Psoas muscle (tissue), 8 donors: ENCODE data around the gene CAMTA1. TPM values are rescaled to one million over a fixed set of nuclear protein-coding genes. Genes with fewer than 3 reads are reported as not detected.

Source experiments
- ATAC-seq, 4 donors: fragments of 200-7000 bp; cut with Tn5 transposase; one replicate each; pipeline ENCODE4 v1.9.1; 2020; ENCODE audit warnings: moderate library complexity in 3 of 4, mild to moderate bottlenecking in 2 of 4
- DNase-seq, 2 donors: peaks; one replicate each; pipeline ENCODE4 v3.0.0-alpha.2; 2020
- H3K27ac ChIP-seq: fragments of 200-600 bp; one replicate; pipeline ENCODE4 v1.8.0; 2022
- H3K27me3 ChIP-seq, 3 donors: fragments of 200-600 bp in 1 of 3; one replicate each; pipeline versions ENCODE4 v1.6.1 to v1.8.0; 2013 to 2022; ENCODE audit warnings: low read length in 2 of 3, mild to moderate bottlenecking in 2 of 3, moderate library complexity in 1 of 3; ENCODE audit not compliant: insufficient read depth in 3 of 3
- H3K36me3 ChIP-seq, 2 donors: fragments of 200-600 bp in 1 of 2; one replicate each; pipeline versions ENCODE4 v1.6.1 to v1.8.0; 2013 to 2022; ENCODE audit warnings: low read depth in 1 of 2, mild to moderate bottlenecking in 1 of 2, moderate library complexity in 1 of 2; ENCODE audit not compliant: insufficient read depth in 1 of 2
- H3K4me1 ChIP-seq: fragments of 200-600 bp; one replicate; pipeline ENCODE4 v1.8.0; 2022
- H3K4me3 ChIP-seq: fragments of 200-600 bp; one replicate; pipeline ENCODE4 v1.8.0; 2022; ENCODE audit warnings: mild to moderate bottlenecking
- H3K9me3 ChIP-seq: fragments of 200-600 bp; one replicate; pipeline ENCODE4 v1.8.0; 2022
- WGBS, 3 donors: extraction: QIAGEN DNeasy Blood & Tissue Kit; methylation state at CpG; one replicate each; pipeline versions ENCODE4 v1.1.6 to v1.1.7; 2013; 5-methylcytosine and 5-hydroxymethylcytosine counted together
- intact Hi-C, 2 donors: fragments of 100-400 bp; cut with DNase I; formaldehyde crosslinking; loops; one replicate each; pipeline versions ENCODE4 v1.11.0 to v1.14.2; 2022
- polyA plus RNA-seq, 3 donors: library from polyadenylated mRNA; stranded (reverse); fragments of 200-250 nt; gene quantifications; one replicate each; pipeline ENCODE4 v1.2.3, GENCODE V29; 2013
- total RNA-seq, 4 donors: library from RNA; stranded (reverse); fragmentation: NEBNext Ultra II Directional in 2 of 4; extraction: Animal tissue kit (Norgen Biotek cat#: 25700) in 2 of 4; gene quantifications; one replicate each; pipeline versions ENCODE4 v1.2.1 to v1.2.4, GENCODE V29; 2021 to 2023
- TF ChIP-seq, protein P1 (sequence below): fragments of 200-600 bp; IDR thresholded peaks from one replicate; pipeline ENCODE4 v1.8.0; 2022; ENCODE audit warnings: antibody characterized with exemption
- donor health status: healthy with polysubstance abuse.
- donor health status: DM: no; HTN: no; CAD: no; lungs with moderate emphysema.
- donor health status: Bipolar disorder and iron deficiency.
- donor health status: healthy.
- donor health status: DM: yes; HTN: yes; CAD: no.
- donor health status: DM: no; HTN: no; CAD: no.
- donor health status: DM: no; HTN: no; CAD: no.
- donor health status: DM: yes; HTN: yes; CAD: no.

The CAMTA1 gene
- total and polyA plus RNA-seq, 7 donors = 64.6 to 206 (median 76.5) TPM

GRCh38 chr1:7069931-7070330 is 284.7 kb downstream of the CAMTA1 start:
- TF ChIP-seq, protein P1, sequence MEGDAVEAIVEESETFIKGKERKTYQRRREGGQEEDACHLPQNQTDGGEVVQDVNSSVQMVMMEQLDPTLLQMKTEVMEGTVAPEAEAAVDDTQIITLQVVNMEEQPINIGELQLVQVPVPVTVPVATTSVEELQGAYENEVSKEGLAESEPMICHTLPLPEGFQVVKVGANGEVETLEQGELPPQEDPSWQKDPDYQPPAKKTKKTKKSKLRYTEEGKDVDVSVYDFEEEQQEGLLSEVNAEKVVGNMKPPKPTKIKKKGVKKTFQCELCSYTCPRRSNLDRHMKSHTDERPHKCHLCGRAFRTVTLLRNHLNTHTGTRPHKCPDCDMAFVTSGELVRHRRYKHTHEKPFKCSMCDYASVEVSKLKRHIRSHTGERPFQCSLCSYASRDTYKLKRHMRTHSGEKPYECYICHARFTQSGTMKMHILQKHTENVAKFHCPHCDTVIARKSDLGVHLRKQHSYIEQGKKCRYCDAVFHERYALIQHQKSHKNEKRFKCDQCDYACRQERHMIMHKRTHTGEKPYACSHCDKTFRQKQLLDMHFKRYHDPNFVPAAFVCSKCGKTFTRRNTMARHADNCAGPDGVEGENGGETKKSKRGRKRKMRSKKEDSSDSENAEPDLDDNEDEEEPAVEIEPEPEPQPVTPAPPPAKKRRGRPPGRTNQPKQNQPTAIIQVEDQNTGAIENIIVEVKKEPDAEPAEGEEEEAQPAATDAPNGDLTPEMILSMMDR = no peak
- Histone ChIP-seq H3K4me3 (peak overlapping the region; percentile 52), H3K4me1 (peaks cover 6% of the 10 kb centered on the region), H3K27me3 (peaks cover 0 to 4% (median 0%) of the 10 kb centered on the region in 3 donors), H3K27ac (no peak overlapping the region), H3K36me3 (no peaks in the 10 kb centered on the region), H3K9me3 (no peaks in the 10 kb centered on the region)
- ATAC-seq = peak in 1 of 4 donors; percentile 55
- DNase-seq = no peak
- 12 to 21% (median 15%) methylated on average over 23 of the region's 23 CpGs for WGBS, 3 donors
- intact Hi-C loops = loop anchor here (2.0 to 10.0 kb wide), 5 partner anchors 145 to 351 kb away; no protein-coding TSS in a partner anchor

- Histone ChIP-seq H3K4me3 (peak overlapping the region; percentile 52), H3K27me3 (peaks cover 0 to 4% (median 0%) of the 10 kb centered on the region in 3 donors), H3K36me3 (no peaks in the 10 kb centered on the region), H3K27ac (no peak overlapping the region), H3K4me1 (peaks cover 6% of the 10 kb centered on the region), H3K9me3 (no peaks in the 10 kb centered on the region)
- TF ChIP-seq, protein P1 = peak; percentile 84
- DNase-seq (peak; percentile 48 to 73), ATAC-seq (peak; percentile 67 to 89 (median 72))
- WGBS, 3 donors = 9 to 12% (median 11%) methylated on average over 13 of the region's 13 CpGs
- intact Hi-C loops = loop anchor here (2.0 to 10.0 kb wide), 4 partner anchors 144 to 352 kb away; no protein-coding TSS in a partner anchor
Observed at GRCh38 chr1:7070389-7071029, 285.3 kb downstream of the CAMTA1 start.

DNA sequence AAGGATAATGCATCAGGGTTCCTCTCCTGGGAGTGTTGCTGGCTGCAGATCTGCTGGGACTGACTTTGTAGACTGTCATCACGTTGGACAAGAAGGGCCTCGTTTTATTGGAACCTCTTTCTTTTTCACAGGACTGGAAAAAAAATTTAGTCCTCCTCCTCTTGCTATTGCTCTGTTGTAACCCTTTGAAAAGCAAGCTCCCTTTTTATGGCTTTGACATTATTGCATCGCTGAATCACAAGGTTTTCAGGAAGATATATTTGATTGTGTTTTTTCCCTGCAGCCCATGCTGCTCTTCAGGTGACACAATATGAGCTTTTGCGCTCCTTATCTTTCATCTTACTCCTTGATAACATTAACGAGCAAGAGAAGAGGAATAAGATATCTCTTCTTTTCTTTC is 290.9 kb downstream of the CAMTA1 start:
- WGBS, 3 donors = 68 to 69% (median 68%) methylated on average over 5 of the region's 5 CpGs
- TF ChIP-seq, protein P1 = no peak
- ATAC-seq (no peak), DNase-seq (no peak)
- no peak overlapping the region for H3K4me3 ChIP-seq
- peaks cover 8% of the 10 kb centered on the region for H3K9me3 ChIP-seq
- H3K4me1 ChIP-seq = no peaks in the 10 kb centered on the region
- H3K27me3 ChIP-seq = peaks cover 0 to 4% (median 0%) of the 10 kb centered on the region in 3 donors
- H3K27ac ChIP-seq = no peak overlapping the region
- intact Hi-C loops = loop anchor here in 1 of 2 donors (10.0 kb wide), 1 partner anchor 139 kb away; no protein-coding TSS in a partner anchor
- no peaks in the 10 kb centered on the region for H3K36me3 ChIP-seq

DNA sequence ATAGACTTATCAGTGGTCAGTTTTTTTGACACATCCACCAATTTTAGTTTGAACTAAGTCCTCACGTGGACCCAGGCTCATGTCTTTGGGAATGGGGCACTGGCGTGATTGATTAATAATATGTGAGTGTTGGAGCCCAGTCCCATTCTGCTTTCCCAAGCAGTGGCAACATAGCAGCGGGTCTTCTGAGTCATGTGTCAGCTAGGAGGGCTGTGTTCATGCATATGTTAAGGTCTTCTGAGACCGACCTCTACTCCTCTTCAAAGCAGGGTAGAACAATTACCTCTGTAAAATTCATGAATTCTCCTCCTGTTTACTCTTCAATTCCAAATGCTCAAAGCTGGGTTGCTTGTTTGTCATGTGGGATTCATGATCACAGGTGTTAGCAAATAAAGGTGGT is 291.3 kb downstream of the CAMTA1 start:
- H3K4me1 ChIP-seq = no peaks in the 10 kb centered on the region
- ATAC-seq = no peak
- H3K9me3 ChIP-seq = peaks cover 8% of the 10 kb centered on the region
- 55 to 76% (median 70%) methylated on average over 4 of the region's 4 CpGs for WGBS, 3 donors
- TF ChIP-seq, protein P1 = no peak
- intact Hi-C loops = loop anchor here in 1 of 2 donors (10.0 kb wide), 1 partner anchor 138 kb away; no protein-coding TSS in a partner anchor
- H3K4me3 ChIP-seq = no peak overlapping the region
- H3K36me3 ChIP-seq = no peaks in the 10 kb centered on the region
- no peak for DNase-seq
- peaks cover 0 to 4% (median 0%) of the 10 kb centered on the region in 3 donors for H3K27me3 ChIP-seq
- H3K27ac ChIP-seq = no peak overlapping the region
